Measurements from ENCODE around the gene VAMP8. TPM values are rescaled to one million over a fixed set of nuclear protein-coding genes. Genes with fewer than 3 reads are reported as not detected.

VAMP8 gene
- total and polyA plus RNA-seq, 10 of the 15 experiments (the other 5 are each of a cell fraction or from before 2014, with no cell fraction given) = 93.6 to 744 (median 217) TPM

GRCh38 chr2:85611217-85611704 lies 33.9 kb downstream of the VAMP8 start:
- no peak for FAIRE-seq
- ChIA-PET SMC1A (ENCODE audit: uncharacterized antibody, unreplicated experiment) (interaction anchor here (0.6 to 1.4 kb wide), 5 partner anchors 9 to 56 kb away, joined by 3 to 4 read pairs (median 3); partner anchors contain the start of gene RNF181), RAD21 (ENCODE audit: unreplicated experiment) (interaction anchor here (0.6 to 1.0 kb wide), 3 partner anchors 11 to 203 kb away, joined by 3 to 4 read pairs (median 4); no protein-coding TSS in a partner anchor), CTCF (interaction anchor here (0.7 to 1.1 kb wide), 4 partner anchors 9 to 109 kb away, joined by 3 to 4 read pairs (median 4); no protein-coding TSS in a partner anchor), POLR2A (interaction anchor here (0.6 to 2.6 kb wide), 7 partner anchors 10 to 134 kb away, joined by 3 to 14 read pairs (median 4); partner anchors contain the start of genes MAT2A, RNF181 and VAMP8)
- no peaks in the 10 kb centered on the region; the same call in 1 of the 2 replicates for H4K20me1 ChIP-seq (ENCODE audit: control insufficient read depth, insufficient read depth)
- H3K4me3 ChIP-seq = peak overlapping the region; percentile 81
- H3K27ac ChIP-seq (ENCODE audit: control insufficient read depth, insufficient read depth) = peak overlapping the region; percentile 55
- in situ Hi-C loops (cut with MboI) = no loop called here
- H3K4me1 ChIP-seq (ENCODE audit: control insufficient read depth, insufficient read depth, low read length) = no peaks in the 10 kb centered on the region
- H3K4me2 ChIP-seq (ENCODE audit: control insufficient read depth, insufficient read depth) = peak overlapping the region; percentile 72
- 13% methylated on average over 24 of the region's 24 CpGs for WGBS (ENCODE audit: insufficient coverage, insufficient replicate concordance, low lambda C conversion rate, missing lambda C conversion rate)
- H3K9ac ChIP-seq (ENCODE audit: control insufficient read depth, insufficient read depth, low read length) = peak overlapping the region; percentile 80
- peaks cover 17% of the 10 kb centered on the region for H3K79me2 ChIP-seq (ENCODE audit: control insufficient read depth, insufficient read depth, low read length)
- peaks cover 3 to 17% of the 10 kb centered on the region in 2 experiments; a peak in 3 of 4 replicates for H3K36me3 ChIP-seq (ENCODE audit: control insufficient read depth in 2 of 2, insufficient read depth in 2 of 2, low read length in 1 of 2)
- TSS peak; percentile 69 for BruUV-seq (replicated peaks)
- no peaks in the 10 kb centered on the region for H3K27me3 ChIP-seq (replicated peaks in 1 of 2; ENCODE audit: control insufficient read depth in 2 of 2, insufficient read depth in 2 of 2, low read length in 1 of 2)
- peak overlapping the region; percentile 93 for H2AFZ ChIP-seq (ENCODE audit: control insufficient read depth, low read depth, low read length)
- intact Hi-C loops (cut with micrococcal nuclease; ENCODE audit: unreplicated experiment) = no loop called here
- ATAC-seq = no peak
- no peaks in the 10 kb centered on the region for H3K9me3 ChIP-seq (replicated peaks; ENCODE audit: control insufficient read depth, insufficient read depth, low read length)
- TF ChIP-seq ZBTB11 (CRISPR knock-in tag; IDR thresholded peaks at IDR 0.05) (no peak), MLLT1 (IDR thresholded peaks at IDR 0.05) (0 out of 2 replicates have a peak, but pooled peaks have one; percentile 30)
- DNase-seq (ENCODE audit: low read depth, low spot score) = no peak

Data from GM12878 (cell line).